Endothelial cell of umbilical vein (primary cell): ENCODE measurements around the gene RAB10.

Experiments
- POLR2AphosphoS5 ChIP-seq: IDR thresholded peaks from 2 replicates; pipeline ENCODE4 v1.6.1; 2012; ENCODE audit warnings: low read depth, mild to moderate bottlenecking, control low read depth, low read length, moderate library complexity; ENCODE audit not compliant: insufficient read depth
- TF ChIP-seq, protein P1 (sequence below), 2 donors: IDR thresholded peaks; 1 replicate in 1 of 2; 2 replicates in 1 of 2; pipeline ENCODE4 v1.5.1; 2011; ENCODE audit warnings: low read length in 2 of 2, mild to moderate bottlenecking in 2 of 2, moderate library complexity in 2 of 2, control low read depth in 1 of 2, inconsistent platforms in 1 of 2, low read depth in 1 of 2; ENCODE audit not compliant: insufficient read depth in 1 of 2; ENCODE audit errors: extremely low read depth in 1 of 2
- TF ChIP-seq, protein P2 (sequence below): IDR thresholded peaks from 2 replicates; pipeline ENCODE4 v1.6.1; 2011; ENCODE audit not compliant: insufficient read depth, insufficient read length

DNA sequence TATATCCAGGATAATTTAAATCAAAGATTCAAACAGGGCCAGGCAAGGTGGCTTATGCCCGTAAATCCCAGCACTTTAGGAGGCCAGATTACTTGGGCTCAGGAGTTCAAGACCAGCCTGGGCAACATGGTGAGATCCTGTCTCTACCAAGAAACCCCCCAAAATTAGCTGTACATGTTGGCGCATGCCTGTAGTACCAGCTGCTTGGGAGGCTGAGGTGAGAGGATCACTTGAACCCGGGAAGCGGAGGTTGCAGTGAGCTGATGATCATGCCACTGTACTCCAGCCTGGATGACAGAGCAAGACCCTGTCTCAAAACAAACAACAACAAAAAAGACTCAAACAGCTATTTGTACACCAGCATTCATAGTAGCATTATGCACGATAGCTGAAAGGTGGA is 9.2 kb downstream of the RAB10 start:
- TF ChIP-seq, protein P1, sequence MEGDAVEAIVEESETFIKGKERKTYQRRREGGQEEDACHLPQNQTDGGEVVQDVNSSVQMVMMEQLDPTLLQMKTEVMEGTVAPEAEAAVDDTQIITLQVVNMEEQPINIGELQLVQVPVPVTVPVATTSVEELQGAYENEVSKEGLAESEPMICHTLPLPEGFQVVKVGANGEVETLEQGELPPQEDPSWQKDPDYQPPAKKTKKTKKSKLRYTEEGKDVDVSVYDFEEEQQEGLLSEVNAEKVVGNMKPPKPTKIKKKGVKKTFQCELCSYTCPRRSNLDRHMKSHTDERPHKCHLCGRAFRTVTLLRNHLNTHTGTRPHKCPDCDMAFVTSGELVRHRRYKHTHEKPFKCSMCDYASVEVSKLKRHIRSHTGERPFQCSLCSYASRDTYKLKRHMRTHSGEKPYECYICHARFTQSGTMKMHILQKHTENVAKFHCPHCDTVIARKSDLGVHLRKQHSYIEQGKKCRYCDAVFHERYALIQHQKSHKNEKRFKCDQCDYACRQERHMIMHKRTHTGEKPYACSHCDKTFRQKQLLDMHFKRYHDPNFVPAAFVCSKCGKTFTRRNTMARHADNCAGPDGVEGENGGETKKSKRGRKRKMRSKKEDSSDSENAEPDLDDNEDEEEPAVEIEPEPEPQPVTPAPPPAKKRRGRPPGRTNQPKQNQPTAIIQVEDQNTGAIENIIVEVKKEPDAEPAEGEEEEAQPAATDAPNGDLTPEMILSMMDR (IDR thresholded peaks at IDR 0.05; ENCODE audit: extremely low read depth in 1 of 2, insufficient read depth in 1 of 2, low read depth in 1 of 2, low read length in 2 of 2), result no peak
- TF ChIP-seq POLR2AphosphoS5, result no peak
- TF ChIP-seq, protein P2, sequence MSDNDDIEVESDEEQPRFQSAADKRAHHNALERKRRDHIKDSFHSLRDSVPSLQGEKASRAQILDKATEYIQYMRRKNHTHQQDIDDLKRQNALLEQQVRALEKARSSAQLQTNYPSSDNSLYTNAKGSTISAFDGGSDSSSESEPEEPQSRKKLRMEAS, result no peak
